NT2/D1 (cell line): ENCODE measurements around the gene FREM2.

Experiments used
- DNase-seq: peaks from one replicate; pipeline ENCODE4 v3.0.0-alpha.2; 2011; ENCODE audit warnings: low read depth, low spot score
- H3K27me3 ChIP-seq: 2 replicates; pipeline ENCODE4 v1.6.0; 2011; ENCODE audit warnings: mild to moderate bottlenecking; ENCODE audit not compliant: insufficient read length, insufficient read depth
- H3K36me3 ChIP-seq: 2 replicates; pipeline ENCODE4 v1.6.1; 2011; ENCODE audit warnings: mild to moderate bottlenecking, low read length, mixed read lengths; ENCODE audit not compliant: insufficient read depth, insufficient read length
- H3K4me1 ChIP-seq: 2 replicates; pipeline ENCODE4 v1.5.1; 2011; ENCODE audit not compliant: insufficient read depth, insufficient read length
- H3K4me3 ChIP-seq: 2 replicates; pipeline ENCODE4 v1.5.1; 2011; ENCODE audit warnings: low read depth; ENCODE audit not compliant: insufficient read length
- H3K9ac ChIP-seq: 2 replicates; pipeline ENCODE4 v1.6.0; 2011; ENCODE audit warnings: low read depth; ENCODE audit not compliant: insufficient read length
- H3K9me3 ChIP-seq: 2 replicates; pipeline ENCODE4 v1.5.1; 2011; ENCODE audit warnings: mild to moderate bottlenecking, low read length; ENCODE audit not compliant: insufficient read depth
- SUZ12 ChIP-seq: IDR thresholded peaks from 2 replicates; pipeline ENCODE4 v1.6.1; 2011; ENCODE audit not compliant: insufficient read length, insufficient read depth; ENCODE audit errors: extremely low read depth
- YY1 ChIP-seq: IDR thresholded peaks from 2 replicates; pipeline ENCODE4 v1.6.1; 2011; ENCODE audit not compliant: insufficient read length, insufficient read depth
- ZNF274 ChIP-seq: IDR thresholded peaks from 2 replicates; pipeline ENCODE4 v1.6.1; 2011; ENCODE audit warnings: mild to moderate bottlenecking, low read depth, low read length

The FREM2 gene

DNA sequence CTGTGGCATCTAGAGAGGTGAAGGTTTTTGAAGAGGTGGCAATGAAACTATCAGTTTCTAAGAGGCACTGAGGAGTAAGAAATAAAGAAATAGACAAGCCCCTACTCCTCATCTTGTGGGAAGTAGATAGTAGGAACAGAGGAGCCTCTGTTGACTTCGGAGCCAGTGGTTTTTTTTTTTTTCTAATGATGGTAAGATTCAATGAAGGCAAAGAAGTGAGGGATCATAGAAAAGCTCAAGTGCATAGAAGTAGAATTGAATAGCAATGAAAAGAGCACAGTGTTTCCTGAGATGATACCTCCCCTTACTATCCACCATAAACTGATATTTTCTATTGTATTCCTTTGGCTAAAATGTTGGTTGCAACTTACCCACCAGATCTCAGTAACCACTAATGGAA is 46.3 kb downstream of the FREM2 start:
- Histone ChIP-seq H3K27me3 (no peaks in the 10 kb centered on the region), H3K4me1 (no peaks in the 10 kb centered on the region), H3K4me3 (no peak overlapping the region), H3K9me3 (no peaks in the 10 kb centered on the region), H3K36me3 (no peaks in the 10 kb centered on the region), H3K9ac (no peak overlapping the region)
- no peak for DNase-seq
- TF ChIP-seq SUZ12 (no peak), ZNF274 (no peak), YY1 (no peak)

DNA sequence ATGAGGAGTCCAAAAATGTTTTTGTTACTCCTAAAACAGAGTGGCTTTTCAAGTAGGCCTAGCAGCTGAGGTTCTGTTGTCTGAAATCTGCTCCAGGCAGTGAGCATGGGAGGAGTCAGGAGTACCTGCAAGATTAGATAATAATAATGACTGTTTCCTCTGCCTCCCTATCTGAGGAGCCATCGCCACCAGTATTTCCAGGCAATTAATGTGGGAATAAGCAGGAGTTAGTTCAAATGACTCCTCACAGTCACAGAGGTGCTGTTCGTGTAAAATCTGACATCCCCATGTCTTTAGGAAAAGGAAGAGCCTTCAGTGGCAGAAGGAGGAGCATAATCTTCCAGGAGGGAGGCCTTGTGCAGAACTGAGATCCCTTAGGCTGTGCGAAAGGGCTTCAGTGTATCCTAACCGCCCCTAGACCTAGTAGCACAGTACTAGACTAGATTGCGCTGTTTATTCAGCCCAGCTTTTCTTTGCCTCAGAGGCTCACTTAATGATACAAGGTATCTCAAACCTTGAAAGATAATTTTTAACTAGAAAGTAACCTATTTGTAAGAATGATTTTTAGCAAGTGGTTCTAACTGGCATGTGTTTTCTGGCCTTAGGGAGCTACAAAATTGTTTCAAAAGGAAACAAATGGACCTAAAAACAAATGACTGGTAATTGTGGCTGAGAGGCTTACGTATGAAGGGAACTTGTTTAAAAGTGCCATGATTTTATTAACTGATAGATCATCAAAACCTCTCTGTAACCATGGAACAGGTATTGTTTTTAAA is 49.0 kb downstream of the FREM2 start:
- H3K9ac ChIP-seq: no peak overlapping the region
- H3K9me3 ChIP-seq: no peaks in the 10 kb centered on the region
- TF ChIP-seq SUZ12: no peak
- no peak for TF ChIP-seq ZNF274
- TF ChIP-seq YY1: no peak

DNA sequence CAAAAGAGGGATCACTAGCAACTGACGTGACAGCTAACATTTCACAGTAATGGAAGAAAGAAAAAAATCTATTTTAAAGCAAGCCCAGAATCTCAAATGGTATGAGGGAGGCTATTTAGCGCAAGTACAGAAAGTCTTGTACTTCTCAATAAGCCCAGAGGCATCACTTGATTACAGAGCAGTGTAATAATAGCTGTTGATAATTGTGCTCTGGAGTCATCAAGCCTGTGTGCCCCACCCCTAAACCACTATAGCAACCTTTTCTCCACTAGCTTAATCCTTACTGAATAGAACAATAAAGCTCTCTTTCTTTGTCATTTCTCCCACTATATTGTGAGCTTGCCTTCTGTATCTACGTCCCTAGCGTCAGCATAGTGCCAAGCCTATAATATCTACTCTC is 56.6 kb downstream of the FREM2 start:
- TF ChIP-seq SUZ12: no peak
- no peak for TF ChIP-seq ZNF274
- TF ChIP-seq YY1: no peak
- no peak for DNase-seq
- no peak overlapping the region for H3K4me3 ChIP-seq
- H3K36me3 ChIP-seq: no peaks in the 10 kb centered on the region
- no peak overlapping the region for H3K9ac ChIP-seq
- no peaks in the 10 kb centered on the region for H3K4me1 ChIP-seq
- H3K27me3 ChIP-seq: no peaks in the 10 kb centered on the region
- H3K9me3 ChIP-seq: no peaks in the 10 kb centered on the region

More for the DNA sequence above, 49.0 kb downstream of the FREM2 start:
- Histone ChIP-seq H3K4me1 (no peaks in the 10 kb centered on the region), H3K4me3 (no peak overlapping the region), H3K36me3 (no peaks in the 10 kb centered on the region), H3K27me3 (no peaks in the 10 kb centered on the region)
- no peak for DNase-seq

- no peak overlapping the region for H3K9ac ChIP-seq
- DNase-seq: no peak
- H3K4me3 ChIP-seq: no peak overlapping the region
- no peaks in the 10 kb centered on the region for H3K9me3 ChIP-seq
- H3K36me3 ChIP-seq: no peaks in the 10 kb centered on the region
- no peaks in the 10 kb centered on the region for H3K27me3 ChIP-seq
- TF ChIP-seq SUZ12 (no peak), ZNF274 (no peak), YY1 (no peak)
- H3K4me1 ChIP-seq: no peaks in the 10 kb centered on the region
These were observed 65.8 kb downstream of the FREM2 start for GRCh38 chr13:38752686-38753085.

GRCh38 chr13:38753878-38754277 is 67.0 kb downstream of the FREM2 start:
- Histone ChIP-seq H3K27me3 (no peaks in the 10 kb centered on the region), H3K9me3 (no peaks in the 10 kb centered on the region), H3K4me3 (no peak overlapping the region), H3K9ac (no peak overlapping the region), H3K4me1 (no peaks in the 10 kb centered on the region), H3K36me3 (no peaks in the 10 kb centered on the region)
- no peak for TF ChIP-seq YY1
- no peak for TF ChIP-seq ZNF274
- no peak for TF ChIP-seq SUZ12
- no peak for DNase-seq

GRCh38 chr13:38755793-38756192 is 68.9 kb downstream of the FREM2 start:
- no peaks in the 10 kb centered on the region for H3K36me3 ChIP-seq
- no peaks in the 10 kb centered on the region for H3K27me3 ChIP-seq
- DNase-seq: no peak
- H3K9ac ChIP-seq: no peak overlapping the region
- H3K9me3 ChIP-seq: no peaks in the 10 kb centered on the region
- TF ChIP-seq SUZ12: no peak
- TF ChIP-seq YY1: no peak
- TF ChIP-seq ZNF274: no peak
- no peak overlapping the region for H3K4me3 ChIP-seq
- no peaks in the 10 kb centered on the region for H3K4me1 ChIP-seq

DNA sequence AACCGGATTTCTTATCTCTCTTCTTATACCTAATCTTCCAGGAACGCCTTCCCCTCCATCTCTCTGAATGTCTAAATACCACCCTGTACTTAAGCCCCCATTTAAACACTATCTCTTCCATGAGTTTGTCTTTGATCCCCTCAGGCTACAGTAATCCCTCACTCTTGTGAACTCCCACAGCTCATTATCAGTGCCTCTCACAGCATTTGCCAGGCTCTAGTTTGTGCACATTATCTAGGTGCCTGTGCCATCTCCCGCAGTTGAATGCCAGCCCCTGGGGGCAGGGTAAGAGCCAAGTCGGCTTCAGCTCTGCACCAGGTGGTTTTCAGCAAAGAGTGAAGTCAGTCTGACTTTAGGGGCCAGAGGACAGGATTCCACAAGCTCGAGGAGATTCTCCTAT is 71.4 kb downstream of the FREM2 start:
- no peak for DNase-seq
- Histone ChIP-seq H3K9me3 (no peaks in the 10 kb centered on the region), H3K9ac (no peak overlapping the region), H3K27me3 (no peaks in the 10 kb centered on the region), H3K4me3 (no peak overlapping the region), H3K4me1 (no peaks in the 10 kb centered on the region), H3K36me3 (no peaks in the 10 kb centered on the region)
- TF ChIP-seq YY1 (no peak), SUZ12 (no peak), ZNF274 (no peak)

DNA sequence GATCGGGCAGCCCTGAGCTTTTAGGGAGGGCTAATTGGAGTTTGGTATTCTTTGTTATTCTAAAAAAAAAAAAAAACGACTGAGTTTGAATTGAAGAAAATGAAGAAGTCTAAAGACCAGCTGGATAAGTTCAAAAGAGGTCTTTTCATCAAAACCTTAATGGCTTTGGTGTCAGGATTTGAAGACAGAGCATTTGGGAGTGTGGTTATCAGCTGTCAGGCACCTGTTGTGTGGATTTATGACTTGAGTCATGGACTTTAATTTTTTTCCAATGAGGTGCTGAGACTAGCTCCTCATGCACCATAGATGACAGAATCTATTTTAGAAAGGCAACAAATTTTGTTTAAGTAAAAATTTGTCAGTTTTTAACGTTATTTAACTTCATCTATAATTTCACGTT is 72.5 kb downstream of the FREM2 start:
- no peak for DNase-seq
- Histone ChIP-seq H3K36me3 (no peaks in the 10 kb centered on the region), H3K4me1 (no peaks in the 10 kb centered on the region), H3K9ac (no peak overlapping the region), H3K27me3 (no peaks in the 10 kb centered on the region), H3K4me3 (no peak overlapping the region), H3K9me3 (no peaks in the 10 kb centered on the region)
- TF ChIP-seq ZNF274 (no peak), YY1 (no peak), SUZ12 (no peak)
